H1 (cell line): ENCODE data around the gene PSMB1. TPM values are rescaled to one million over a fixed set of nuclear protein-coding genes. Genes with fewer than 3 reads are reported as not detected.

Experiments
- CTCF ChIA-PET: fragments of 300-600 bp; sonication (Branson Sonifier 250); formaldehyde crosslinking; loops from one replicate; lab custom pipeline; 2021; ENCODE audit not compliant: partially characterized antibody; lab: Charles Lee
- POLR2A ChIA-PET: fragments of 300-600 bp; sonication (Branson Sonifier 250); formaldehyde crosslinking; loops from one replicate; lab custom pipeline; 2021; ENCODE audit warnings: inconsistent platforms; ENCODE audit not compliant: partially characterized antibody; lab: Charles Lee
- DNase-seq, 2 experiments: peaks; one replicate each; pipeline versions ENCODE4 v3.0.0 to v3.0.0-alpha.2; 2010 to 2022; ENCODE audit warnings: low spot score in 2 of 2, low read depth in 1 of 2, mixed read lengths in 1 of 2
- FAIRE-seq: peaks from 2 replicates; lab custom pipeline; 2011; peaks lifted over from hg19 to GRCh38; lab: Jason Lieb, UNC
- H2AFZ ChIP-seq: 2 replicates; pipeline ENCODE4 v1.8.1; 2012; ENCODE audit warnings: low read length, inconsistent platforms
- H2AK5ac ChIP-seq: 2 replicates; pipeline ENCODE4 v1.6.1; 2013; ENCODE audit warnings: low read depth, low read length
- H2BK120ac ChIP-seq: replicated peaks from 2 replicates; pipeline ENCODE3; 2013; ENCODE audit warnings: low read depth, low read length, inconsistent platforms
- H2BK12ac ChIP-seq: 2 replicates; pipeline ENCODE4 v1.6.1; 2013; ENCODE audit warnings: low read depth, low read length
- H2BK15ac ChIP-seq: 2 replicates; pipeline ENCODE4 v1.6.1; 2013; ENCODE audit warnings: low read length
- H2BK20ac ChIP-seq: 2 replicates; pipeline ENCODE4 v1.6.1; 2013; ENCODE audit warnings: low read length
- H2BK5ac ChIP-seq: 2 replicates; pipeline ENCODE4 v1.6.1; 2013; ENCODE audit warnings: low read depth, low read length
- H3K14ac ChIP-seq: 2 replicates; pipeline ENCODE4 v1.6.1; 2013; ENCODE audit warnings: inconsistent platforms; ENCODE audit not compliant: insufficient read length
- H3K18ac ChIP-seq: 2 replicates; pipeline ENCODE4 v1.6.1; 2013; ENCODE audit warnings: low read length; ENCODE audit errors: extremely low read depth
- H3K23ac ChIP-seq: 2 replicates; pipeline ENCODE4 v1.6.1; 2013; ENCODE audit warnings: inconsistent platforms; ENCODE audit not compliant: insufficient read length
- H3K23me2 ChIP-seq: 2 replicates; pipeline ENCODE4 v1.6.1; 2013; ENCODE audit warnings: low read depth, low read length
- H3K27ac ChIP-seq: 2 replicates; pipeline ENCODE4 v1.6.1; 2011; ENCODE audit warnings: low read depth, low read length, inconsistent platforms
- H3K27me3 ChIP-seq, 4 experiments: replicated peaks in 1 of 4; 1 replicate in 1 of 4; 2 replicates in 3 of 4; pipeline versions ENCODE4 v1.6.1 to v1.8.1; 2011 to 2013; ENCODE audit warnings: low read length in 3 of 4, mild to moderate bottlenecking in 3 of 4, inconsistent platforms in 2 of 4, mixed read lengths in 2 of 4, moderate library complexity in 1 of 4; ENCODE audit not compliant: control insufficient read depth in 3 of 4, insufficient read depth in 3 of 4; ENCODE audit errors: extremely low read depth in 1 of 4
- H3K36me3 ChIP-seq, 4 experiments: 2 replicates each; pipeline versions ENCODE4 v1.6.1 to v1.8.1; 2011 to 2013; ENCODE audit warnings: mild to moderate bottlenecking in 4 of 4, low read length in 3 of 4, moderate library complexity in 2 of 4, control low read depth in 1 of 4, inconsistent platforms in 1 of 4; ENCODE audit not compliant: insufficient read depth in 4 of 4, control insufficient read depth in 2 of 4
- H3K4ac ChIP-seq: replicated peaks from 2 replicates; pipeline ENCODE3; 2013; ENCODE audit warnings: low read length, low read depth, mixed read lengths, inconsistent platforms; ENCODE audit not compliant: insufficient read length
- H3K4me1 ChIP-seq, 4 experiments: replicated peaks in 1 of 4; 1 replicate in 1 of 4; 2 replicates in 3 of 4; pipeline versions ENCODE4 v1.6.1 to v1.8.1; 2011 to 2013; ENCODE audit warnings: low read length in 3 of 4, inconsistent platforms in 2 of 4, mixed read lengths in 1 of 4; ENCODE audit not compliant: insufficient read depth in 4 of 4, control insufficient read depth in 3 of 4
- H3K4me2 ChIP-seq, 2 experiments: 2 replicates each; pipeline versions ENCODE4 v1.6.1 to v1.8.1; 2011 to 2013; ENCODE audit warnings: low read depth in 2 of 2, low read length in 2 of 2, control low read depth in 1 of 2, inconsistent platforms in 1 of 2, mild to moderate bottlenecking in 1 of 2; ENCODE audit not compliant: insufficient read depth in 1 of 2
- H3K4me3 ChIP-seq, 4 experiments: fragments of 200-600, 300-600 bp in 1 of 4; sonication (generic), shearing (Covaris generic), sonication (Bioruptor Twin) in 1 of 4; 2 replicates each; pipeline versions ENCODE4 v1.5.1 to v1.8.1; 2011 to 2016; ENCODE audit warnings: low read length in 4 of 4, low read depth in 3 of 4, control low read depth in 2 of 4, inconsistent platforms in 2 of 4, mild to moderate bottlenecking in 2 of 4, mixed read lengths in 1 of 4, moderate library complexity in 1 of 4; ENCODE audit not compliant: insufficient read depth in 2 of 4; ENCODE audit errors: extremely low read depth in 1 of 4
- H3K56ac ChIP-seq: replicated peaks from 2 replicates; pipeline ENCODE3; 2013; ENCODE audit warnings: low read depth, mild to moderate bottlenecking, mixed read lengths, low read length, inconsistent platforms; ENCODE audit not compliant: insufficient read length
- H3K79me1 ChIP-seq: 2 replicates; pipeline ENCODE4 v1.6.1; 2013; ENCODE audit warnings: low read depth, low read length, control low read depth
- H3K79me2 ChIP-seq, 2 experiments: 2 replicates each; pipeline versions ENCODE4 v1.6.1 to v1.8.1; 2012 to 2013; ENCODE audit warnings: low read length in 2 of 2, mild to moderate bottlenecking in 2 of 2, inconsistent platforms in 1 of 2; ENCODE audit not compliant: insufficient read depth in 2 of 2, control insufficient read depth in 1 of 2
- H3K9ac ChIP-seq, 4 experiments: replicated peaks in 1 of 4; 1 replicate in 1 of 4; 2 replicates in 3 of 4; pipeline versions ENCODE4 v1.6.1 to v1.8.1; 2011 to 2013; ENCODE audit warnings: low read depth in 3 of 4, low read length in 3 of 4, control low read depth in 2 of 4, mild to moderate bottlenecking in 2 of 4, moderate library complexity in 2 of 4, inconsistent platforms in 1 of 4; ENCODE audit errors: extremely low read depth in 1 of 4
- H3K9me3 ChIP-seq, 2 experiments: 2 replicates each; pipeline versions ENCODE4 v1.6.1 to v1.8.1; 2012 to 2013; ENCODE audit warnings: mild to moderate bottlenecking in 2 of 2, moderate library complexity in 2 of 2, control low read depth in 1 of 2, inconsistent platforms in 1 of 2, low read depth in 1 of 2, low read length in 1 of 2, mixed read lengths in 1 of 2; ENCODE audit not compliant: insufficient read depth in 2 of 2
- H4K20me1 ChIP-seq, 2 experiments: replicated peaks in 1 of 2; 2 replicates each; pipeline versions ENCODE3 to v1.8.1; 2011 to 2013; ENCODE audit warnings: inconsistent platforms in 2 of 2, low read length in 2 of 2, mild to moderate bottlenecking in 1 of 2; ENCODE audit not compliant: insufficient read depth in 2 of 2, control insufficient read depth in 1 of 2
- H4K5ac ChIP-seq: 2 replicates; pipeline ENCODE4 v1.6.1; 2013; ENCODE audit warnings: low read length, low read depth, mixed read lengths, inconsistent platforms; ENCODE audit not compliant: insufficient read length
- H4K8ac ChIP-seq: 2 replicates; pipeline ENCODE4 v1.8.0; 2013; ENCODE audit warnings: mild to moderate bottlenecking, moderate library complexity, low read length, inconsistent platforms; ENCODE audit not compliant: insufficient read depth; ENCODE audit errors: extremely low read depth
- H4K91ac ChIP-seq: replicated peaks from 2 replicates; pipeline ENCODE3; 2013; ENCODE audit warnings: low read length, mixed read lengths, inconsistent platforms; ENCODE audit not compliant: insufficient read length
- CREB1 ChIP-seq: IDR thresholded peaks from 2 replicates; pipeline ENCODE4 v1.6.1; 2012; ENCODE audit warnings: inconsistent platforms
- E2F6 ChIP-seq: IDR thresholded peaks from 2 replicates; pipeline ENCODE4 v1.6.1; 2012; ENCODE audit warnings: inconsistent platforms
- EP300 ChIP-seq, 2 experiments: IDR thresholded peaks; 1 replicate in 1 of 2; 2 replicates in 1 of 2; pipeline ENCODE4 v1.6.1; 2011 to 2012; ENCODE audit warnings: low read depth in 2 of 2, low read length in 2 of 2, mild to moderate bottlenecking in 2 of 2, borderline replicate concordance in 1 of 2, inconsistent platforms in 1 of 2, moderate library complexity in 1 of 2
- EZH2 ChIP-seq: fragments of 200-600 bp; sonication (generic); IDR thresholded peaks from 2 replicates; pipeline ENCODE4 v1.7.1; 2012; ENCODE audit warnings: low read depth, mild to moderate bottlenecking, moderate library complexity, low read length, inconsistent platforms; ENCODE audit not compliant: severe bottlenecking
- FOSL1 ChIP-seq: IDR thresholded peaks from 2 replicates; pipeline ENCODE4 v1.6.1; 2011; ENCODE audit warnings: mild to moderate bottlenecking, low read depth, low read length, moderate library complexity; ENCODE audit not compliant: insufficient read depth
- KDM1A ChIP-seq: fragments of 200-600, 300-600 bp; sonication (generic); IDR thresholded peaks from 2 replicates; pipeline ENCODE4 v1.7.1; 2016; ENCODE audit warnings: mild to moderate bottlenecking, low read length, borderline replicate concordance
- SIN3A ChIP-seq, 2 experiments: IDR thresholded peaks in 1 of 2; conservative IDR thresholded peaks in 1 of 2; 2 replicates each; pipeline ENCODE4 v1.6.1; 2011 to 2012; ENCODE audit warnings: low read length in 2 of 2, improper control_type of control experiment in 1 of 2, low read depth in 1 of 2, mild to moderate bottlenecking in 1 of 2
- SP1 ChIP-seq: IDR thresholded peaks from 2 replicates; pipeline ENCODE4 v1.6.1; 2011; ENCODE audit warnings: low read depth, low read length
- TAF1 ChIP-seq: IDR thresholded peaks from 2 replicates; pipeline ENCODE4 v1.6.1; 2011; ENCODE audit warnings: mild to moderate bottlenecking, low read depth, low read length
- TAF7 ChIP-seq: optimal IDR thresholded peaks from 2 replicates; pipeline ENCODE3; 2011; ENCODE audit warnings: low read depth, mild to moderate bottlenecking, inconsistent platforms, low read length, moderate library complexity, borderline replicate concordance
- TCF12 ChIP-seq: IDR thresholded peaks from 2 replicates; pipeline ENCODE4 v1.6.1; 2011; ENCODE audit warnings: low read depth, mild to moderate bottlenecking, low read length
- WGBS, 2 experiments: shearing (Covaris generic) in 1 of 2; methylation state at CpG; one replicate each; pipeline versions ENCODE4 v1.1.6 to v1.1.7; 2013 to 2015; ENCODE audit warnings: low lambda C conversion rate in 2 of 2, mixed read lengths in 2 of 2, inconsistent platforms in 1 of 2, low coverage in 1 of 2, missing lambda C conversion rate in 1 of 2; ENCODE audit not compliant: insufficient replicate concordance in 2 of 2, insufficient coverage in 1 of 2, insufficient read length in 1 of 2; ENCODE audit errors: extremely low coverage in 1 of 2, missing lambda C conversion rate in 1 of 2; 5-methylcytosine and 5-hydroxymethylcytosine counted together
- polyA plus RNA-seq, 7 experiments: library from polyadenylated mRNA; depleted of rRNA in 3 of 7; stranded (reverse) in 5 of 7; unstranded in 2 of 7; fragments of >200 nt in 5 of 7; fragments of 200-250 nt in 2 of 7; gene quantifications; 1 replicate in 5 of 7; 2 replicates in 1 of 7; 4 replicates in 1 of 7; pipeline versions ENCODE4 v1.2.1 to v1.2.3, GENCODE V29; 2011 to 2013; ENCODE audit warnings: missing spikeins in 2 of 7, mixed read lengths in 2 of 7
- total RNA-seq: library from RNA; stranded (reverse); fragmentation: NEBNext Ultra II Directional; extraction: Animal tissue kit (Norgen Biotek cat#: 25700); gene quantifications from 2 replicates; pipeline ENCODE4 v1.2.1, GENCODE V29; 2021
- TF ChIP-seq, protein P1 (sequence below): IDR thresholded peaks from 2 replicates; pipeline ENCODE4 v1.6.1; 2011; ENCODE audit warnings: low read length, improper control_type of control experiment

PSMB1 gene
- total and polyA plus RNA-seq, 2 of the 8 experiments (the other 6 are each of a cell fraction or from before 2014, with no cell fraction given), result 237 to 609 TPM

GRCh38 chr6:170489836-170490235 is 63.3 kb downstream of the PSMB1 start:
- Histone ChIP-seq H3K4ac (no peak overlapping the region), H3K4me3 (no peak overlapping the region), H4K8ac (no peak overlapping the region), H3K79me1 (no peaks in the 10 kb centered on the region), H2BK120ac (no peak overlapping the region), H2BK20ac (no peak overlapping the region), H3K18ac (no peak overlapping the region), H3K36me3 (no peaks in the 10 kb centered on the region), H3K79me2 (no peaks in the 10 kb centered on the region), H4K20me1 (no peaks in the 10 kb centered on the region), H3K14ac (no peak overlapping the region), H4K5ac (no peak overlapping the region), H3K56ac (no peak overlapping the region), H3K27me3 (no peaks in the 10 kb centered on the region), H3K9ac (no peak overlapping the region), H3K23me2 (no peaks in the 10 kb centered on the region), H2BK15ac (no peak overlapping the region), H3K4me1 (no peaks in the 10 kb centered on the region), H2BK12ac (no peak overlapping the region), H3K27ac (no peak overlapping the region), H3K9me3 (no peaks in the 10 kb centered on the region), H3K4me2 (no peak overlapping the region), H2BK5ac (no peak overlapping the region), H2AK5ac (no peak overlapping the region), H4K91ac (no peak overlapping the region), H2AFZ (no peak overlapping the region), H3K23ac (no peak overlapping the region)
- FAIRE-seq, result no peak
- POLR2A ChIA-PET, result no interaction called here
- no peak for DNase-seq
- CTCF ChIA-PET, result interaction anchor here (0.9 to 2.4 kb wide), 6 partner anchors 10 to 341 kb away, joined by 3 to 6 read pairs (median 4); no protein-coding TSS in a partner anchor
- TF ChIP-seq TCF12, result no peak
- no peak for TF ChIP-seq EP300 (IDR thresholded peaks at IDR 0.05; ENCODE audit: borderline replicate concordance in 1 of 2, low read depth in 2 of 2, low read length in 2 of 2)
- no peak for TF ChIP-seq E2F6
- no peak for TF ChIP-seq SP1
- no peak for TF ChIP-seq SIN3A (conservative IDR thresholded peaks at IDR 0.05 in 1 of 2, IDR thresholded peaks at IDR 0.05 in 1 of 2; ENCODE audit: low read depth in 1 of 2, low read length in 2 of 2)
- TF ChIP-seq FOSL1, result no peak
- no peak for TF ChIP-seq KDM1A
- TF ChIP-seq, protein P1, sequence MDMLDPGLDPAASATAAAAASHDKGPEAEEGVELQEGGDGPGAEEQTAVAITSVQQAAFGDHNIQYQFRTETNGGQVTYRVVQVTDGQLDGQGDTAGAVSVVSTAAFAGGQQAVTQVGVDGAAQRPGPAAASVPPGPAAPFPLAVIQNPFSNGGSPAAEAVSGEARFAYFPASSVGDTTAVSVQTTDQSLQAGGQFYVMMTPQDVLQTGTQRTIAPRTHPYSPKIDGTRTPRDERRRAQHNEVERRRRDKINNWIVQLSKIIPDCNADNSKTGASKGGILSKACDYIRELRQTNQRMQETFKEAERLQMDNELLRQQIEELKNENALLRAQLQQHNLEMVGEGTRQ, result no peak
- no peak for TF ChIP-seq TAF7
- TF ChIP-seq EZH2, result no peak
- no peak for TF ChIP-seq CREB1
- TF ChIP-seq TAF1, result no peak
- 85% methylated on average over 3 of the region's 3 CpGs; no CpG with 5 or more reads in 1 of the 2 experiments for WGBS, 2 experiments
